Esophagus squamous epithelium (tissue), 5 donors: ENCODE data around the gene PCDHA8. TPM values are rescaled to one million over a fixed set of nuclear protein-coding genes. Genes with fewer than 3 reads are reported as not detected.
"Not testable (repeated sequence)": the region's sequence is repeated elsewhere in the genome, so short reads cannot be mapped to it uniquely, and the experiment has no call there.

ENCODE experiments used
- DNase-seq: peaks from one replicate; lab custom pipeline; 2025; lab: John Stamatoyannopoulos, UW
- H3K27ac ChIP-seq, 4 donors: fragments of 200-600 bp; sonication (generic); one replicate each; pipeline ENCODE4 v1.5.1; 2016 to 2019; ENCODE audit warnings: mild to moderate bottlenecking in 1 of 4
- H3K27me3 ChIP-seq, 4 donors: fragments of 200-600 bp; sonication (generic); 1 replicate in 3 of 4; 2 replicates in 1 of 4; pipeline versions ENCODE4 v1.5.1 to v1.6.0; 2017 to 2021; ENCODE audit warnings: antibody characterized with exemption in 1 of 4
- H3K36me3 ChIP-seq, 3 donors: fragments of 200-600 bp; sonication (generic); one replicate each; pipeline ENCODE4 v1.5.1; 2016 to 2019
- H3K4me1 ChIP-seq, 3 donors: fragments of 200-600 bp; sonication (generic); one replicate each; pipeline ENCODE4 v1.5.1; 2017 to 2019
- H3K4me3 ChIP-seq, 4 donors: fragments of 200-600 bp; sonication (generic); 1 replicate in 3 of 4; 2 replicates in 1 of 4; pipeline ENCODE4 v1.5.1; 2016 to 2019; ENCODE audit warnings: mild to moderate bottlenecking in 2 of 4, moderate library complexity in 1 of 4
- H3K9me3 ChIP-seq, 3 donors: fragments of 200-600 bp; sonication (generic); one replicate each; pipeline ENCODE4 v1.5.1; 2016 to 2019
- CTCF ChIP-seq, 6 experiments: fragments of 450-650 bp in 4 of 6; fragments of 200-600 bp in 2 of 6; sonication (generic) in 2 of 6; IDR thresholded peaks; one replicate each; pipeline ENCODE4 v1.5.1; 2016 to 2019; ENCODE audit warnings: antibody characterized with exemption in 6 of 6, mild to moderate bottlenecking in 4 of 6, moderate library complexity in 4 of 6
- POLR2A ChIP-seq, 4 donors: fragments of 450-650 bp; IDR thresholded peaks; one replicate each; pipeline ENCODE4 v1.6.1; 2017; ENCODE audit warnings: antibody characterized with exemption in 4 of 4, mild to moderate bottlenecking in 4 of 4, moderate library complexity in 3 of 4
- WGBS, 2 donors: methylation state at CpG; one replicate each; pipeline ENCODE4 v1.1.5; 2018; 5-methylcytosine and 5-hydroxymethylcytosine counted together
- intact Hi-C: fragments of 100-400 bp; cut with DNase I; formaldehyde crosslinking; loops from one replicate; pipeline ENCODE4 v1.15.0; 2022
- total RNA-seq, 4 donors: library from RNA; depleted of rRNA; stranded (reverse); fragments of >200 nt; gene quantifications; one replicate each; pipeline ENCODE4 v1.1.0, GENCODE V29; 2016
- donor health status: DM: yes; HTN: yes; CAD: no.

Gene PCDHA8
- total RNA-seq, 4 donors from 2014 or later: 0.19 TPM; not detected in 3

- Histone ChIP-seq H3K27me3 (peaks cover 0 to 17% (median 0%) of the 10 kb centered on the region in 4 donors), H3K36me3 (no peaks in the 10 kb centered on the region), H3K4me3 (peak within 1 kb of the TSS in 1 of 4 donors; percentile 15), H3K9me3 (peaks cover 0 to 29% (median 13%) of the 10 kb centered on the region in 3 donors), H3K27ac (no peak within 1 kb of the TSS), H3K4me1 (no peaks in the 10 kb centered on the region)
- no peak for DNase-seq
- 24 to 28% methylated on average over 31 to 33 of the region's 41 CpGs for WGBS, 2 donors
- TF ChIP-seq CTCF (IDR thresholded peaks at IDR 0.05) (peak in 1 of 6 experiments; percentile 3), POLR2A (IDR thresholded peaks at IDR 0.05) (no peak)
- intact Hi-C loops: no loop called here
These were observed 28.0 kb downstream of the PCDHA8 start, which contains the start of gene PCDHA11 for GRCh38 chr5:140868721-140869554. Gene PCDHA11 (plus strand): TSS chr5:140868957. CDS start chr5:140869104, 147 bp downstream.

GRCh38 chr5:140869555-140869886 lies 28.5 kb downstream of the PCDHA8 start:
- H3K27me3 ChIP-seq: peaks cover 0 to 17% (median 0%) of the 10 kb centered on the region in 4 donors
- intact Hi-C loops: no loop called here
- H3K9me3 ChIP-seq: peaks cover 0 to 29% (median 13%) of the 10 kb centered on the region in 3 donors
- 64 to 65% methylated on average over 5 of the region's 5 CpGs for WGBS, 2 donors
- H3K27ac ChIP-seq: no peak overlapping the region
- H3K4me1 ChIP-seq: no peaks in the 10 kb centered on the region
- no peak overlapping the region for H3K4me3 ChIP-seq
- TF ChIP-seq POLR2A (IDR thresholded peaks at IDR 0.05) (no peak), CTCF (IDR thresholded peaks at IDR 0.05) (no peak)
- H3K36me3 ChIP-seq: no peaks in the 10 kb centered on the region
- DNase-seq: no peak

GRCh38 chr5:140870221-140871201 lies 29.5 kb downstream of the PCDHA8 start:
- peaks cover 0 to 27% (median 0%) of the 10 kb centered on the region in 4 donors for H3K27me3 ChIP-seq
- peaks cover 0 to 33% (median 17%) of the 10 kb centered on the region in 3 donors for H3K9me3 ChIP-seq
- DNase-seq: no peak
- no peaks in the 10 kb centered on the region for H3K4me1 ChIP-seq
- H3K4me3 ChIP-seq: no peak overlapping the region
- no peaks in the 10 kb centered on the region for H3K36me3 ChIP-seq
- WGBS, 2 donors: 60 to 69% methylated on average over 59 to 71 of the region's 114 CpGs
- intact Hi-C loops: no loop called here
- H3K27ac ChIP-seq: no peak overlapping the region
- TF ChIP-seq CTCF (IDR thresholded peaks at IDR 0.05): no peak
- no peak for TF ChIP-seq POLR2A (IDR thresholded peaks at IDR 0.05)

GRCh38 chr5:140875085-140876065 lies 34.4 kb downstream of the PCDHA8 start, which contains the start of gene PCDHA12:
Gene PCDHA12 (plus strand): TSS chr5:140875308. CDS start chr5:140875473, 165 bp downstream.
- 23 to 39% methylated on average over 22 to 30 of the region's 47 CpGs for WGBS, 2 donors
- Histone ChIP-seq H3K36me3 (no peaks in the 10 kb centered on the region), H3K4me3 (no peak within 1 kb of the TSS), H3K9me3 (peaks cover 0 to 48% (median 30%) of the 10 kb centered on the region in 3 donors), H3K27ac (no peak within 1 kb of the TSS), H3K27me3 (peaks cover 0 to 47% (median 0%) of the 10 kb centered on the region in 4 donors), H3K4me1 (no peaks in the 10 kb centered on the region)
- TF ChIP-seq CTCF (IDR thresholded peaks at IDR 0.05): no peak
- TF ChIP-seq POLR2A (IDR thresholded peaks at IDR 0.05): no peak
- intact Hi-C loops: no loop called here
- DNase-seq: no peak

GRCh38 chr5:140876541-140877261 lies 35.7 kb downstream of the PCDHA8 start:
- H3K27ac ChIP-seq, intact Hi-C loops, H3K4me1 ChIP-seq, H3K36me3 ChIP-seq, DNase-seq, H3K4me3 ChIP-seq: not testable (repeated sequence)
- WGBS, 2 donors: 53 to 70% methylated on average over 48 to 50 of the region's 80 CpGs
- Histone ChIP-seq H3K9me3 (peaks cover 0 to 40% (median 22%) of the 10 kb centered on the region in 3 donors), H3K27me3 (peaks cover 0 to 37% (median 0%) of the 10 kb centered on the region in 4 donors)
